CD8-positive, alpha-beta memory T cell (primary cell): ENCODE data around the gene FSD2. TPM values are rescaled to one million over a fixed set of nuclear protein-coding genes. Genes with fewer than 3 reads are reported as not detected.
"Not testable (repeated sequence)": the region's sequence is repeated elsewhere in the genome, so short reads cannot be mapped to it uniquely, and the experiment has no call there.

Source experiments
- CTCF ChIA-PET: fragments of 350-600 bp; sonication (Branson Sonifier 250); formaldehyde crosslinking; loops from one replicate; lab custom pipeline; 2021; ENCODE audit warnings: antibody characterized with exemption; lab: Charles Lee
- POLR2A ChIA-PET: fragments of 350-600 bp; sonication (Branson Sonifier 250); formaldehyde crosslinking; loops from one replicate; lab custom pipeline; 2021; ENCODE audit warnings: antibody characterized with exemption; lab: Charles Lee
- DNase-seq, 5 donors: peaks; one replicate each; pipeline versions ENCODE4 v3.0.0 to v3.0.0-alpha.2; 2020 to 2022; ENCODE audit warnings: mixed read lengths in 1 of 5
- H3K27ac ChIP-seq: one replicate; pipeline ENCODE4 v1.7.0; 2013; ENCODE audit warnings: low read depth, mild to moderate bottlenecking, low read length, moderate library complexity
- H3K27me3 ChIP-seq: 2 replicates; pipeline ENCODE4 v1.7.0; 2013; ENCODE audit warnings: low read length, mild to moderate bottlenecking; ENCODE audit not compliant: insufficient read depth, poor library complexity, severe bottlenecking
- H3K36me3 ChIP-seq: 2 replicates; pipeline ENCODE4 v1.7.0; 2013; ENCODE audit warnings: mild to moderate bottlenecking, low read length, moderate library complexity; ENCODE audit not compliant: insufficient read depth
- H3K4me1 ChIP-seq: 2 replicates; pipeline ENCODE4 v1.7.0; 2013; ENCODE audit warnings: mild to moderate bottlenecking, low read length, moderate library complexity; ENCODE audit not compliant: insufficient read depth
- H3K4me3 ChIP-seq: 2 replicates; pipeline ENCODE4 v1.7.0; 2013; ENCODE audit warnings: mild to moderate bottlenecking, low read length
- H3K9me3 ChIP-seq: 2 replicates; pipeline ENCODE4 v1.7.0; 2013; ENCODE audit warnings: mild to moderate bottlenecking, low read length
- H3K27ac Mint-ChIP-seq, 8 donors: one replicate each; pipeline ENCODE4 v1.8.0; 2020 to 2021; ENCODE audit warnings: mixed read lengths in 8 of 8, mild to moderate bottlenecking in 6 of 8, inconsistent platforms in 3 of 8, moderate library complexity in 3 of 8
- H3K27me3 Mint-ChIP-seq, 2 donors: one replicate each; pipeline ENCODE4 v1.8.0; 2020 to 2021; ENCODE audit warnings: mixed read lengths in 2 of 2, mild to moderate bottlenecking in 1 of 2, moderate library complexity in 1 of 2
- H3K36me3 Mint-ChIP-seq, 3 donors: one replicate each; pipeline ENCODE4 v1.8.0; 2020 to 2021; ENCODE audit warnings: mixed read lengths in 3 of 3, inconsistent platforms in 1 of 3, mild to moderate bottlenecking in 1 of 3
- H3K4me1 Mint-ChIP-seq, 3 donors: one replicate each; pipeline ENCODE4 v1.8.0; 2020 to 2021; ENCODE audit warnings: mixed read lengths in 3 of 3, inconsistent platforms in 1 of 3, mild to moderate bottlenecking in 1 of 3
- H3K4me3 Mint-ChIP-seq, 7 donors: one replicate each; pipeline ENCODE4 v1.8.0; 2020 to 2021; ENCODE audit warnings: mixed read lengths in 7 of 7, mild to moderate bottlenecking in 6 of 7, moderate library complexity in 4 of 7, inconsistent platforms in 2 of 7
- H3K9me3 Mint-ChIP-seq, 5 donors: one replicate each; pipeline ENCODE4 v1.8.0; 2020 to 2022; ENCODE audit warnings: mixed read lengths in 5 of 5, mild to moderate bottlenecking in 3 of 5, moderate library complexity in 2 of 5, inconsistent platforms in 1 of 5
- polyA plus RNA-seq: library from polyadenylated mRNA; unstranded; fragments of 300-500 nt; fragmentation: Illumina TruSeq; gene quantifications from one replicate; pipeline ENCODE4 v1.2.3, GENCODE V29; 2021
- total RNA-seq, 2 experiments: library from RNA; stranded (reverse); gene quantifications; one replicate each; pipeline ENCODE4 v1.2.3, GENCODE V29; 2021

FSD2 gene
- total and polyA plus RNA-seq, 3 experiments from 2014 or later, result 0.16 TPM; not detected in 2

DNA sequence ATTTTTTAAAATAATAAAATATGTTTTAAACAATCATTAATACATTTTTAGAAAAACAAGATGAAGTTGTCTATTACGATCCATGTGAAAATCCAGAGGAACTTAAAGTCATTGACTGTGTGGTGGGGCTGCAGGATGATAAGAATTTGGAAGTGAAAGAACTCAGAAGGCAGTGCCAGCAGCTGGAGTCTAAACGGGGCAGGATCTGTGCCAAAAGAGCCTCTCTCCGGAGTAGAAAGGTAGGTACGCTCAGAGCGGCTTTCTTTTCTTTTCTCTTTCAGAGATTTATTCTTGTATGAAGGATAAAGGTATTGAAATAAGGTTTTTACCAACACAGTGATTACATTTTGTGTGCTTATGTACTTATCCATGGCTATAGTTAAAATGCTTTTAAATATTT is 17.2 kb upstream of the FSD2 start:
- no peaks in the 10 kb centered on the region for H3K9me3 Mint-ChIP-seq
- no peaks in the 10 kb centered on the region for H3K27me3 ChIP-seq
- ChIA-PET POLR2A (no interaction called here), CTCF (no interaction called here)
- peaks cover 52% of the 10 kb centered on the region for H3K36me3 ChIP-seq
- DNase-seq, result no peak
- no peak overlapping the region for H3K4me3 Mint-ChIP-seq
- no peak overlapping the region for H3K27ac ChIP-seq
- H3K27me3 Mint-ChIP-seq, result no peaks in the 10 kb centered on the region
- peaks cover 20 to 84% (median 24%) of the 10 kb centered on the region in 3 donors for H3K36me3 Mint-ChIP-seq
- H3K4me1 Mint-ChIP-seq, result peaks cover 9 to 20% (median 19%) of the 10 kb centered on the region in 3 donors
- no peaks in the 10 kb centered on the region for H3K9me3 ChIP-seq
- H3K4me3 ChIP-seq, result no peak overlapping the region
- H3K27ac Mint-ChIP-seq, result peak overlapping the region in 1 of 8 donors; percentile 66
- no peaks in the 10 kb centered on the region for H3K4me1 ChIP-seq

DNA sequence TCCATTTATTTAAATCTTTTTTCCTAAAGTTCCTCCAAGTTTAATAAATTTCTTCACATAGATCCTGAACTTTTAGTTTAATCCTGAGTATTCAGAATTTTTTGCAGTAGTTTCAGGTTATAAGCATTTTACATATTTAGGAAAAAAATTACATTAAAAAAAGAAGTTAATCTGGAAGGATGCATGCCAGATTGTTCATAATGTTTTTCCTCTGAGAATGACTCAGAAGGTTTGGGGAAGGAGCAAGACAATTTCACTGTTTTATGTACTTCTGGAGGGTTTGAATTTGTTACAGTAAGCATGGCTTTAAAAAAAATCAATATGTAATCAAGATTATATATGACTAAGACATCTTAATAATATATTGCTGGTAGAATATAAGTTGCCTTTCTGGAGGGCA is 16.0 kb upstream of the FSD2 start:
- H3K27ac ChIP-seq, H3K27me3 Mint-ChIP-seq, H3K9me3 Mint-ChIP-seq, POLR2A ChIA-PET, CTCF ChIA-PET, H3K27ac Mint-ChIP-seq, DNase-seq, H3K4me3 ChIP-seq, H3K4me1 ChIP-seq, H3K9me3 ChIP-seq, H3K27me3 ChIP-seq, H3K4me3 Mint-ChIP-seq: not testable (repeated sequence)
- Mint-ChIP-seq H3K36me3 (peaks cover 20 to 83% (median 24%) of the 10 kb centered on the region in 3 donors), H3K4me1 (peaks cover 13 to 23% (median 22%) of the 10 kb centered on the region in 3 donors)
- peaks cover 47% of the 10 kb centered on the region for H3K36me3 ChIP-seq

DNA sequence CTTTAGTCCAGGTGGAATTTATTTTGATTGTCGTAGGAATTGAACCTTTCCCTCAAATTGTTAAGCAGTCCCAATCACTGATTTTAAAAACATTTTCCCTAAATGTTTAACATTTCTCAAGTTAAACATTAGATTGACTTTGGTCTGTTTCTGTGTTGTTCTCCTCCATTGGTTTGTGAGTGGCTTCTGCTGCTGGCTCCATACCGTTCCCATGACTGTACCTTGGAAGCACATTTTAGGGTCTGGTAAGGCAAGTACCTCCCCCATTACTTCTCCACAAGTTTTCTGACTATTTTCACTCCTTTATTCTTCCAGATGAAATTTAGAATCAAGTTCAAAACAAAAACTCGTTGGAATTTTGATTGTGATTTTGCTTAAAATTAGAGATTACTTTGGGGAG is 15.5 kb upstream of the FSD2 start:
- POLR2A ChIA-PET, H3K27ac ChIP-seq, H3K9me3 Mint-ChIP-seq, H3K4me3 Mint-ChIP-seq, DNase-seq, H3K27me3 Mint-ChIP-seq, H3K4me1 ChIP-seq, H3K27me3 ChIP-seq, CTCF ChIA-PET, H3K9me3 ChIP-seq, H3K4me3 ChIP-seq: not testable (repeated sequence)
- peaks cover 47% of the 10 kb centered on the region for H3K36me3 ChIP-seq
- H3K36me3 Mint-ChIP-seq, result peaks cover 20 to 83% (median 22%) of the 10 kb centered on the region in 3 donors
- peaks cover 17 to 27% (median 26%) of the 10 kb centered on the region in 3 donors for H3K4me1 Mint-ChIP-seq
- H3K27ac Mint-ChIP-seq, result peak overlapping the region in 2 of 8 donors; percentile 42 to 56

GRCh38 chr15:82820128-82820527 is 14.3 kb upstream of the FSD2 start:
- no peak for DNase-seq
- H3K4me3 ChIP-seq, result no peak overlapping the region
- H3K36me3 ChIP-seq, result peaks cover 47% of the 10 kb centered on the region
- ChIA-PET POLR2A (no interaction called here), CTCF (no interaction called here)
- no peaks in the 10 kb centered on the region for H3K27me3 ChIP-seq
- H3K36me3 Mint-ChIP-seq, result peaks cover 20 to 84% (median 22%) of the 10 kb centered on the region in 3 donors
- H3K27ac ChIP-seq, result no peak overlapping the region
- H3K9me3 ChIP-seq, result no peaks in the 10 kb centered on the region
- peaks cover 6% of the 10 kb centered on the region for H3K4me1 ChIP-seq
- no peak overlapping the region for H3K4me3 Mint-ChIP-seq
- H3K27ac Mint-ChIP-seq, result no peak overlapping the region
- H3K9me3 Mint-ChIP-seq, result no peaks in the 10 kb centered on the region
- no peaks in the 10 kb centered on the region for H3K27me3 Mint-ChIP-seq
- H3K4me1 Mint-ChIP-seq, result peaks cover 24 to 37% (median 34%) of the 10 kb centered on the region in 3 donors

DNA sequence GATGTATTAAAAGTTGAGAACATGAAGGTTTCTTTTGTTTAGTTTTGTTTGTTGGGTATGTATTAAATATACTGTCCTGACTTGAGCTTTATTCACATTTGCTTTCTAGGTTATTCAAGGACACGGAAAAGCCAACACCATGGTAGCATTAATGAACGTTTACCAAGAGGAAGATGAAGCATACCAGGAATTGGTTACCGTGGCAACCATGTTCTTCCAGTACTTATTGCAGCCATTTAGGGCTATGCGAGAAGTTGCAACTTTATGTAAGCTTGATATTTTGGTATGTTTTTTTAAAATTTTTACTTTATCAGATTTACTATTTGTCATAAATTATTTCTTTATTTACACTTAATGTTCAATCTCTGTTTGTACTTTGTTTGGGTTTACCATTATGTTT is 7.1 kb upstream of the FSD2 start:
- H3K27me3 Mint-ChIP-seq, result no peaks in the 10 kb centered on the region
- Histone ChIP-seq H3K9me3 (no peaks in the 10 kb centered on the region), H3K27me3 (no peaks in the 10 kb centered on the region), H3K27ac (no peak overlapping the region), H3K4me3 (no peak overlapping the region), H3K36me3 (peaks cover 24% of the 10 kb centered on the region), H3K4me1 (peaks cover 33% of the 10 kb centered on the region)
- DNase-seq, result no peak
- peaks cover 3 to 64% (median 13%) of the 10 kb centered on the region in 3 donors for H3K36me3 Mint-ChIP-seq
- peak overlapping the region in 7 of 8 donors; percentile 84 to 100 (median 97) for H3K27ac Mint-ChIP-seq
- no peaks in the 10 kb centered on the region for H3K9me3 Mint-ChIP-seq
- ChIA-PET CTCF (interaction anchor here (0.6 to 1.1 kb wide), 2 partner anchors 12 to 259 kb away, joined by 3 to 4 read pairs; no protein-coding TSS in a partner anchor), POLR2A (interaction anchor here (0.6 kb wide), 1 partner anchor 59 kb away, joined by 4 read pairs; no protein-coding TSS in a partner anchor)
- H3K4me3 Mint-ChIP-seq, result peak overlapping the region; percentile 32 to 96 (median 70)
- peaks cover 51 to 60% (median 57%) of the 10 kb centered on the region in 3 donors for H3K4me1 Mint-ChIP-seq

DNA sequence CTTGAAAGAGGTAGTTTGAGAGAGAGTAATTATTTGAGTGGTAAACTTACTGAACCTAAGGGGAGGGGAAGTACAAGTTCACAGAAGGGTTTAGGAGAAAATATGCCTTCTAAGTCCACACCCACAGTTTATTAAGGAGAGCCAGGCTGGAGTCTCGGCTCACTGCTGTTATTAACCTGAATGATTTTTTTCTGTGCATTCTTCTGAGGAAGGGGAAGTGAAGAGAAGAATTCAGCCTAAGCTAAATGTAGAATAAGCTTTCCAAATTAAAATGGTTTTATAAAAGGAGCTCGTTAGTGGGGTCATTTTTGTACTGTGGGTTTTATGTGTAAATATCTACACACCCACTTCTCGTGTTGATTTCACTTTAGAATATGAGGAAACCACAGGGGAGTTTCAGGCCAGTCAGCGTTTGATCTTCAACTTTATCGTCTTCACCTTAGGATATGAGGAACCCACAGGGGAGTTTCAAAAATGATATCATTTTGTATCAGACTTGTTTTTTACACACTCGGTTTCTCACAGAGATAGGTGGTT is 5.1 kb upstream of the FSD2 start:
- peaks cover 43 to 50% (median 49%) of the 10 kb centered on the region in 3 donors for H3K4me1 Mint-ChIP-seq
- POLR2A ChIA-PET, result interaction anchor here (0.9 to 3.0 kb wide), 6 partner anchors 61 to 271 kb away, joined by 3 to 17 read pairs (median 4); partner anchors contain the start of genes CPEB1, RAMAC and RPS17
- peaks cover 0 to 2% of the 10 kb centered on the region in 2 donors for H3K27me3 Mint-ChIP-seq
- CTCF ChIA-PET, result interaction anchor here (1.0 to 2.0 kb wide), 3 partner anchors 10 to 271 kb away, joined by 3 to 11 read pairs (median 3); partner anchors contain the start of gene RPS17
- peak overlapping the region; percentile 88 to 96 (median 95) for H3K4me3 Mint-ChIP-seq
- peak overlapping the region; percentile 91 for H3K27ac ChIP-seq
- H3K27ac Mint-ChIP-seq, result peak overlapping the region; percentile 93 to 100 (median 98)
- peaks cover 3 to 45% (median 8%) of the 10 kb centered on the region in 3 donors for H3K36me3 Mint-ChIP-seq
- no peaks in the 10 kb centered on the region for H3K27me3 ChIP-seq
- DNase-seq, result peak; percentile 13 to 81 (median 78)
- peaks cover 8% of the 10 kb centered on the region for H3K36me3 ChIP-seq
- no peaks in the 10 kb centered on the region for H3K9me3 ChIP-seq
- no peaks in the 10 kb centered on the region for H3K9me3 Mint-ChIP-seq
- H3K4me3 ChIP-seq, result peak overlapping the region; percentile 68
- H3K4me1 ChIP-seq, result peaks cover 33% of the 10 kb centered on the region

DNA sequence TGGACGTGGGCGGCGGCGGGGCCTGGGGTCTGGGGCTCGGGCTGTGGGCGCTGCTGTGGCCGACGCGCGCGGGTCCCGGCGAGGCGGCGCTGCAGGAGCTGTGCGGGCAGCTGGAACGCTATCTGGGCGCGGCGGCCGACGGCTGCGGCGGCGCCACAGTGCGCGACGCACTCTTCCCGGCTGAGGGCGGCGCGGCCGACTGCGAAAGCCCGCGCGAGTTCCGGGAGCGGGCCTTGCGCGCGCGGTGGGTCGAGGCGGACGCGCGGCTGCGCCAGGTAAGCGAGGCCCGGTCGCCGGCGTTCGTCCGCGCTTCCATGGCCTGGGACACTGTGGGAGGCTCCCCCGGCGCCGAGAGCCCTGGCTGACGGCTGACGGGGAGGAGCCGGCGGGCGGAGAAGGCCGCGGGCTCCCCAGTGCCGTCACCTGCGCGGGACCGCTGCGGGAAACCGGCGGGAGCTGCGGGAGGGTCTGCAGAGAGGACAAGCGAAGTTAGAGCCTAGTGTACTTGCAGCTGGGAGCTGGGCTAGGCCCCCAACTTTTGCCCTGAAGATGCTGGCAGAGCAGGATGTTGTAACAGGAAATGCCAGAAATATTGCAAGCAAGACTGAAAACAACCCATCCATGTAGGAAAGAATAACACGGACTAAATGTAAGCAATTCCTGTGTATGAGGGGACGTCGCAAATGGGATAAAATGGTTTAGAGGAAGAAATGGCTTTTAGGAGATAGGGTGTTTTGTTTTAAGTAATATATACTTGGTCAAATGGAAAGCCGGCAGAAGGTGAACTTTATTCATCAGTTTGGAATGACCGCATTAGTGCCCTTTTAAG is 4.4 kb upstream of the FSD2 start:
- peaks cover 36 to 44% (median 42%) of the 10 kb centered on the region in 3 donors for H3K4me1 Mint-ChIP-seq
- peak overlapping the region; percentile 88 to 96 (median 95) for H3K4me3 Mint-ChIP-seq
- POLR2A ChIA-PET, result interaction anchor here (0.9 to 3.0 kb wide), 8 partner anchors 60 to 270 kb away, joined by 3 to 19 read pairs (median 6); partner anchors contain the start of genes CPEB1, RAMAC and RPS17
- peaks cover 0 to 3% of the 10 kb centered on the region in 2 donors for H3K27me3 Mint-ChIP-seq
- H3K9me3 Mint-ChIP-seq, result no peaks in the 10 kb centered on the region
- peak overlapping the region; percentile 93 to 100 (median 98) for H3K27ac Mint-ChIP-seq
- H3K36me3 Mint-ChIP-seq, result peaks cover 3 to 38% (median 8%) of the 10 kb centered on the region in 3 donors
- H3K4me3 ChIP-seq, result peak overlapping the region; percentile 68
- no peaks in the 10 kb centered on the region for H3K27me3 ChIP-seq
- H3K27ac ChIP-seq, result peak overlapping the region; percentile 91
- peaks cover 28% of the 10 kb centered on the region for H3K4me1 ChIP-seq
- DNase-seq, result peak in 4 of 5 donors; percentile 8 to 56 (median 42)
- CTCF ChIA-PET, result interaction anchor here (1.0 to 2.0 kb wide), 3 partner anchors 10 to 270 kb away, joined by 3 to 11 read pairs (median 3); partner anchors contain the start of gene RPS17
- peaks cover 2% of the 10 kb centered on the region for H3K36me3 ChIP-seq
- no peaks in the 10 kb centered on the region for H3K9me3 ChIP-seq
